Eye (tissue), 1 donor: ENCODE data around the gene FSIP2.

ENCODE experiments used
- DNase-seq: peaks from one replicate; pipeline ENCODE4 v3.0.0-alpha.2; 2015

FSIP2 gene, protein sequence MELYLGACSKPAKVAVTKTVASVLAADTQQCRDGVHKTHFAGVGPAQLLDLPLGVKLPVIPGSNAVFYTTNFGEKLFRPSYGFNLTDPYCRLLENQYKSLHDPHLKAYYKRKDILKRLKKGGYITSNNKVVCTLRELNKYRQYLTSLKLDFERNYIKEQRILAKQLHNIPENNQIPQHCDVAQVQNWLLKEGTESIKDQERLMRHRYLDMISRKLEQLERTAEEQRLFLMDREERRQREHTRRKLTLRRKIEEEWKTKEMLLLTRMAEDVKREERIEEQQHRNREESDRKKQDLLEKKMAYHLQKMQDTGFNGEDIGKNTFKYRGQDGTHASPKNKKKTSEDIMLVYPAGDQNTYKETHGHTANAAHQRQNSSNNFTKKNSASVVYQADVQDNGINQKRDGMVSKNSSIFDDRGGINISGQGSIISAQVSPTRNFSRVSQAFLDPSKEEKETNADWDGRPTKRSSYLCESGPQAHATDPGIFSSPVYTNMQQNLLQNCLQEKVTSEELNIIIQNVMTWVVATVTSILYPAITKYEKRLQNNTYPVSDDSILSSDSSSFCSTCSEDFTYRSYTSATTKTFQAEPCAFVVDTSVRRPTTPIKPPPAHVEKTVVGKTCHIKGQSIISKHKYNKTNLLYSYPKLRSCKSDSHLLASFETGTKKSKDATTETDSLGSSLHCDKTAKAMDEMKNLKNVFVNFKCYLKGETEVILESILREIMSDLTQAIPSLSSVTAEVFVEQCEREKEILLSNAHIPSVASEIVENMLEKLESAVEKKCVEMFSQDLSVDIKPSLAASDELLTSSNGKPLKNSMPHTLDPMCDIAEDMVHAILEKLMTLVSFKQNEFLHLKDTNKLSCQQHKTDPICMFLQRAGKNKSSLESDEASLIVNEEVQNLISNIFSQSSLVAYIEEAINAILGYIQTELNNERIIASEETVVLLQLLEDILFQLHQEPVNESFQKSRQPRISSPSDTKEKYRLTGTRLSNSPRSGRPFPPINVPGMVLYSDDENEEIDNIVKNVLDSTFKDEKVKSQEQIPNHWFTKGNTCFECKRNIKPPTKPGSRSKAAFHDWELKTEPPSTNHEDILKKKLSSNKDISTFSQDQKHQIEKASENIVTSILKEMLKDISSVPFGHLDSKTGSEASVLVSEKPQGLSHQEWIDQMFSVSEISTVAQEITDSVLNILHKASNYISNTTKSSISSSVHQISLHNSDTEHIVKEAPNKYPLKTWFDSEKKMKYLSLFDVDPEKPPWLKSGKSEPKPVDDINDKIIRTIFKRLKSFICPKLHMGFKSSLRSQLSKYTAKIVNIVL (N-terminal part only)

DNA sequence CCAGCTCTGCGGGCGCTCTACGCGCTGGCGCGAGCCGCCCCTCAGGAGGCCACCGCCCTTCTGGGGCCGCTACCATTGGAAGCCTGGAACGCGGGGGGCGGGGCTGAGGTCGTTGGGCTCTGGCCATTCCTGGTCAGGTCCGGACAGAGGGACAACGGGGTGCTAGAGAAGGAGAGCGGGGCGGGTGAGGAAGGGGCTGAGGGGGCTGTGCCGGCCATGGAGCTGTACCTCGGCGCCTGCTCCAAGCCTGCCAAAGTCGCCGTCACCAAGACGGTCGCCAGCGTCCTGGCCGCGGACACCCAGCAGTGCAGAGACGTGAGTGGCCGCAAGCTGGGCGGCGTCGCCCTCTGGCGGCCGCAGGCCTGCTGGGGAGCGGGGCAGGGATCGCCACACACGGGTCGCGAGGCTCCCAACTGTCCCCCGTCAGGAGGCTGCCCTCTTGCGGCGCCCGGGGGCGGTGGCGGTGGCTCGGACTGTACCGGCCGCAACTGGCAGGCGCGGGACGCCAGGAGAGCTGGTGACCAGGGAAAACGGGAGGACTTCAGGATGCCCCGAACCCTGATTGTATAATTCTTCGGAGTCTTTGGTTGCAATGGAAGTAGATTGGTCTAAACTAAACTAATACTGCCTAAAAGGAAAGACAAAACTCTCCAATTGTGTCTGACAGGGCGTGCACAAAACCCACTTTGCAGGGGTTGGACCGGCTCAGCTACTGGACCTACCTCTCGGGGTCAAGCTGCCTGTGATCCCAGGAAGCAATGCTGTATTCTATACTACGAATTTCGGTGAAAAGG, at the start of gene FSIP2:
FSIP2 (plus strand) TSS at position 126 of the 794 bp plus-strand sequence; CDS start at position 217, 91 bp downstream.
- DNase-seq, result peak; percentile 60

DNA sequence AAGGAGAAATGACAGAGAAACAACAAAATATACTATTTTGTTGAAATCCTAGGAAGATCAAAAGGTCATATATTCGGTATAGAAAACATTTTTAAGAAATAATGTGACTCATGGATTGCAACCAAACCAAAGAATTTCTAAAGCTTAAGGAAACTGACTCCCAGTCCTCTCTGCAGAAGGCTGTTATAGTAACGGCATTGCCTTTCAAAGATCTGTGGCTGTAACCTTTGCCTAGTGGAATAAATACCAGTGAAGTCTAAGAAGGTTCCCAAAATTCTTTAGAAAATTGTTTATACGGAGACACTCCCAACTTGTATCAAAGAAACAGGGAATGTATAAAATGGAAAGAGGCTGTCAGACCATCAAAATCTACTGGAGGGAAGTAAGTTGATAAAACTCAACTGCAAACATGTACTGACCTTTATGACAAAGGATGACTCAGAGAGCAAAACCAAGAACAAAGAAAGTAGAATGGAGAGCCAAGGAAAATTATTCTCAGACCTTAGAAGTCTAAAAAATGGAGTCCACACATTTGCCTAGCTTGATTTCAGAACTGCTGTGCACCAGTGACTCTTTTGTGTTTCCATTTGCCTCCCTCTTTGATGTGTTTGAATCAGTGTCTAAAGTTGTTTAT, 48.6 kb upstream of the FSIP2 start:
- no peak for DNase-seq

DNA sequence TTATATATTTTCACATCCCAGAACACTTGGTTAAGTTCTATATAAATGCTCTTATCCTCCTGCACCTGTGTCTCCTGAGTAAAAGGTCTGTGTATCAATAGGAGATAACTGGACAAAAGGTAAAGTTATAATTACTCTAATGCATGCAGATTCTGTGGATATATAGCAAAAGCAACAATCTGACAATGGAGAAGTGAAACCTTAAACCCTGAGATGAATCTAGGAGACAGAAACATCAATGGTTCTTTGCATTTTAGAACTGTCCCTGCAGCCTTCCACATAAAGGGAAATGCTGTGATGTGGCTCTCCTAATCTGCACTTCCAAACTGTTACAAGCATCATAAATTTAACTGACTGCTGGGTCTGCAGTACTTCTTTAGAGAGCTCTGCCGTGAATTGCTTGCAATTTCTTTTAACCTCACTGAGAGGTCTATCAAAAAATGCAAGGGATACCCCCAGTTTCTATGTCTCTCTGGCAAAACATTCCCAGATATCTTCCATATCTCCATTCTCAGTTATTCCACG, 42.8 kb upstream of the FSIP2 start:
- DNase-seq, result no peak

DNA sequence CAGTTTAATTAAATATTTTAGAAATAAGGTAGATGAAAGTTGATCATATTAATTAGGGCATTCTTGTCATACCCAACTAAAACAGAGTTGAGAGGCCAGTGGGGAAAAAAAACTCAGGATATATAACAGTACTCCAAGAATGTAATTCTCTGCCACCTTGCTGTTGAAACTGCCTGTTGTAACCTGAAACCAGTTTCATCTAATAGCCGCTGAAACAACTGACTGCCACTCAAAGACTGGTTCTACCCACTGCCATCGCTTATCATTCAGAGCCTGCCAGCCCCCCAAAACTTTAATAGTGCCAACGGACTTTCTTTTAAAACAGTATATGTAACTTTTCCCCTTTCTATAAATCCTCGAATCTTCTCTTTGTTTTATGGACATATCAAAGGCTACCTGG, 37.7 kb upstream of the FSIP2 start:
- DNase-seq, result no peak

DNA sequence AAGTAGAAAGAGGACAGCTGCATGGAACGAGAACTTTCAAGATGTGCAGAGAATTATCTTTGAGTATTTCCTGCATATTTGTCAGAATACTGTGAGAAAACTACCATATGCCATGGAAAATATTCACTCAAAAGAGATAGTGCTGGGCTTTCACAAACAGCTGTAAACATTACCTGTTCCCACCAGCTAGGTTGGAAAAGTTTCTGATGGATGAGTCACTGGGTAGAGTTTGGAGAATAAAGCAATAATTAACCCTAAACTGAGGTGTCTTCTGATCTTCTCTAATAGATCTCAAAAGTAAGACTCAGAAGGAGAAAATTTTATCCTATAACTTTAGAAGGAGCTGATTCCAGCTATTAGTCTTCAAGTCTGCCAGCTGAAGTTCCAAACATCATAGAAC, 3.9 kb upstream of the FSIP2 start:
- no peak for DNase-seq

DNA sequence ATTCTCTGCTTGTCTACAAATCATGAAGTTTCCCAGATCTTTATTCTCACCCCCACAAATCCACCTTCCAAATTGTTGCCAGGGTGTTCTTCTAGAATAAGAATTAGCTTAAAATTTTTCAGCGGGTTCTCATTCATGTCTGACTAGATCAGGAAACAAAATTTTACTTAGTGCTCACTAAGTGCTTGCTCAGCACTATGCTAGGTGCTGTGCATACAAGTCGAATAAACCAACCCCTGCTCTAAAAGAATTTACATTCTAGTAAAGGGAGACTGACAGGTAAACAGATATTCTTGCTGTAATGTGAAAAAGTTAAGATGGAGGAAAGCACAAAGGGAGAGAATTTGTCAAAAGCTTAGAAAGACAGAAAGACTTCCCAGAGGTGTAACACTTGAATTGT, 2.4 kb upstream of the FSIP2 start:
- DNase-seq, result no peak

DNA sequence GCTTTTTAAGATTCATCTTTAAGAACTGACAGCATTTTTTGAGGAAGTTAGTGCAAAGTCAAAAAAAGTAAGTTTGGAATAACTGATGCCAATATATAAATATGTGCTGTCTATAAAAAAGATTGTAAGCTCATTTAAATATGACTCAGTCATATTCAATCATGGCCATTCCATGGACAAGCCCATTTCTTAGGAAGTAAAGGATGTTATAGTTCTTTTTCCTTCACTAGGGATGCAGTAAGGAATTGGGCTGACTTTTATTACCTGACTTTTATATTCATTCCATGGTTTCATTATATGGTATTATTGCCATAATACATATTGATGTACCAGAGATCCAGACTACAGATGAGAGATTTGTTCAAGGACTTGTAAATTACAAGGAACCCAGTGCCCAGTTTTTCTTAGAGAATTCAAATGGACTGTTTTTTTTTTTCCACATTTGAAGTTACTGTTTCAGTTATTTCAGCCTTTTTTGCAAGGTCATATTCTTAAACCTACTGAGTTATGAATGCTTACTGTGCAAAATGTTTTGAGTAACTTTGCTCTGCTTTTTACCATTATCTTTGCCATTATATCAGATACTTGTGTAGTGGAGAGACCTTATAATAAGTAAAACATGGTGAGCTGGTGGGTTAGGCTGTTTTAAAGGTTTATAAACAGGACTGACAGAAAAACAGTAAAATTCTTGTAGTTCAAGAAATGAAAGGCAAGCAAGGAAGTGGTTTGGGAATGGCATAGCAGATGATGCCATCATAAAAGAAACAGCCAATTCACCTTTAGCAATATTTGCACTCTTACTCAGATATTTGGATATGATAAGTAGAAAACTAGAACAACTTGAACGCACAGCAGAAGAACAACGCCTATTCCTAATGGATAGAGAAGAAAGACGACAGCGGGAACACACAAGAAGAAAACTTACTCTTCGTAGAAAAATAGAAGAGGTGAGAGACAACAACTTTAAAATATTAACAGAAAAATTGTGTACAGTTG, 7.6 kb downstream of the FSIP2 start:
- no peak for DNase-seq

DNA sequence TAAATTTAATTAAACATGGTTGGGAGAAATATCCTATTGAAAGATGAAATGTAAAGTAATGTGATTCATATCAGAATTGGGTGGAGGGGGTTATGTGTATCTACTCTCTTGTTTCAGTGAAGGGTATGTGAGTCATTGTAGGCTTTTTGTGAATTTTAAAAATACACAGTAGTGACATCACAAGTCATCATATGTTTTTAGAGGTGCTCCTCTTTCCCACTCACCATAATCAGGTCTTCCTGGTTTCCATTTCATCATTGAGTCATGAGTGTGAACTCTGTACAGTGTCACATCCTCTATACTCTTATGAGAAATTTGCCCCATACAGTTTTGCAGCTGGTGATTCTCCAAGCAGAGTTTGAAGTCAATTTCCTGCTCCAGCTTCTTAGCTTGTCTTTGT, 18.8 kb downstream of the FSIP2 start:
- no peak for DNase-seq

DNA sequence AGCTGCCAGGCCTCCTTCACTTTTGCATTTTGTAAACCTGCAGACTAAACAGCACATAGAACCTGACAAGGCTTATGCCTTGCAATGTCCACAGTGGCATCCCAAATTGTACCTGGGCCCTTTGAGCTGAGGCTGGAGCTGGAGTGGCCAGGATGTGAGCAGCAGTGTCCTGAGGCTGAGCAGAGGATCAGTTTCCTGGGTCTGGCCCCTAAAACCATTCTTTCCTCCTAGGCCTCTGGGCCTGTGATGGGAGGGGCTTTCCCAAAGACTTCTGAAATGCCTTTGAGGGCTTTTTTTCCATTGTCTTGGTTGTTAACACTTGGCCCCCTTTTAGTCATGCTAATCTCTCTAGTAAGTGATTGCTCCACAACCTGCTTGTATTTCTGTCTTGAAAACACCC, 32.8 kb downstream of the FSIP2 start:
- no peak for DNase-seq

DNA sequence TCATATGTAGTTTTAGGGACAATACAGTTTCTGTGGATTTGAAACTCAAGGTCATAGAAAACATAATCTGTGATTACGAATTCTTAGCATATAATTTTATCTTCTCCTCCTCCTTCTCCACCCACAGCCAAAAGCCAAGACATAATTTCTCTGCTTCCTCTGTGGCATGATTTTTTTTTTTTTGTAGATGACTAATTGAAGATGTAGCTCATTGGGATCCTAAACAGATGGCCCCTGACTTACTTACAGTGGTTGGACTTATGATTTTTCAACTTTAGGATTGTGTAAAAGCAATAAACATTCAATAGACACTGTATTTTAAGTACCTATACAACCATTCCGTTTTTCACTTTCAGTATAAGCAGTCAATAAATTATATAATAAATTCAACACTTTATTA, 42.3 kb downstream of the FSIP2 start:
- no peak for DNase-seq

DNA sequence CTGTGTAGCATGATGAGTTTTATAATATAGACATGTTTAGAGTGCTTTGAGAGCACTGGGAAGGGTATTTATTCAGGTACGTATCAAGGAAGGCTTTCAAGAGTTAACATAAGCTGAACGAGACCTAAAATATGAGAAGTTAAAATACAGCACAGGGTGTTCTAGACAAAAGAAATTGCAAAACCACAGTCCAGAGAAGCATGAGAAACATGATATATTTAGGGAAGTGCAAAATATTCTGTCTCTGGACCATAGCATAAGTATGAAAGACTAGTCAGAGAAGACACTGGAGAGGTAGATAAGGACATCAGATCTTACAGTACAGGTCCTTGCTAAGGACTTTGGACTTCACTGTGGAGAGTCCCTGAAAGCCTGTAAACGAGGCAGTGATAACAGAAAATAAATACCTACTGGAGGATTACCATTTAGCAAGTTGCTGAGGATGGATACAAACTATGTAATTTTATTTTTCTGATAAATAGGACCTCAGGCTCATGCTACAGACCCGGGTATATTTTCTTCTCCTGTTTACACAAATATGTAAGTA, 43.7 kb downstream of the FSIP2 start:
- DNase-seq, result no peak

DNA sequence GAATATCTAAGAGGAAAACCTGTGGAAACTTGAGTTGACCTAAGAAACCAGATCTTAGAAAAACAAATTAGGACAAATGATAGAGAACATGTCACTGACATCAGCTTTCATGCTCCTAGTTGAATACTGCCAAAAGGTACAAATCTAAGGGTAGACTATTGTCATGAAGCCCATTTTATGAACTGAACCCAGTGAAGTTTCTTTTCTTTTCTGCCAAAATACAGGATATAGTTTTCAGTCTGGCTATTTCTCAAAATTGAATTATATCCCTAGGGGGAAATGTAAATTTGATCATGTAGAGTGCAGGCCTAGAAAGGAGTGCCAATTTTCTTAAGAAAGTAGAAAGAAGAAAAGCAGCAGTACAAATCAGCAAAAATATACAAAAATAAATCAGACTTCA, 46.6 kb downstream of the FSIP2 start:
- peak; percentile 1 for DNase-seq

DNA sequence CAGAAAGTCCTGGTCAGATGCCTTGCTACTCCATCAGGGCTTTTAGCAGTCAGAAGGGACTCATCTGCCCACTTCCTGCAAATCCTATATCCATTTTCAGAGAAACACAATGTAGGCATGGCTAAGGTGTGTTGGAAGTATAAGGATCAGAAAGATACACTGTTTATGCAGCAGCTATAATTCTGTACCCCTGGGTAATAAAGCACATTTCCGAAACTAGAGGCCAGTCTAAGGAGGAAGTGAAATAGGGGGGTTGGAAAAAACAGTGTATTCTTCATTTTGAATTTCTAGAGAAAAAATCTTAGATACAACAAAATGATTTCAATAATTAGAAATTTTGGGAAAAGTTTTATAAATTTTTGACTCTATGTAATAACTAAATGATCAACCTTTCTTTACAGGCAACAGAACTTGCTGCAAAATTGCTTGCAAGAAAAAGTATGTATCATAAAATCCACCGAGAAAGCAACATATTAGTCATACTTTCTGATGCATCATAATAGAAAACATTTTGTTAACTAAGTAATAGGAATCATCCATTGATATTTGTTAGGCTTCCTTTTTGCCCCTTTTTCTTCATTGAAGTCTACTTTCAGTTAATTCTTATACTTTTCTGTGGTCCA, 47.4 kb downstream of the FSIP2 start:
- DNase-seq, result no peak

DNA sequence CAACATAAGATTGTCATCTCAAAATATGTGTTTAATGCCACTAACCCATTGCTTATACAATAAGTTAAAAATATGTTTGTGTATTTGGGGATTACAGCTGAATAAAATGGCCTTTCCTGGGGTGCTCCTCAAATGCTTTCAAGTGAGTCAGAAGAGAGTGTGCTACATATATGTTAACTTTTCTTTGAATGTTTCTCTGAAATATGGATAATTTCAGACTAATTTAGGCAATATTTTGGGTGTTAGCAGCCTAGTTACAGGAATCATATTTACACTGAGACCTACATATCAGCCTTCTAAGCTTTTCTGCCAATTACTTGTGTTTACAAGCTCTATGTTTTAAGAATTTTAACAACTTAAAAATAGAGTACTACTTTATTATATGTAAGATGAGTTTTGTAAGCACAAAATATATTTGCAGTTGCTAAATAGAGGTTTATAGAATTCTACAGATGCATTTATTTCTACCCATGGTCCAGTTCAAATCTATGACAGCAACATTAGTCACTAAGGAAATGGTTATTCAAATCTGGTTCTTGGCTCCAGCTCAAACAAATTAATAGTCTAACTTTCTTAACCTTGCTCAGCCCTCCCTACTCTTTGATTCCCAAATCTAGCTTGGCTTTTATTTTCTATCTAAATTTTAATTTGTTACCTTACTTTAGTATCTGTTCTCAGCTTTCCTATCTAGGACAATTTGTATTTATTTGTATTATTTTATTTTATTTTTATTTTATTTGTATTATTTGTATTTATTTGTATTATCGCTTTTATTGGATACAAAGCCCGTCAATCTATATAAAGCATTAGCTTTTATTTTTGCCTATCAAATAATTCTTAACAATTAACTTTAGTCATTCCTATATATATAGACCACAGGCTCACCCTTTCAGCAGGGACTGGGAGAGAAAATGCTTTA, 48.9 kb downstream of the FSIP2 start:
- DNase-seq, result no peak

DNA sequence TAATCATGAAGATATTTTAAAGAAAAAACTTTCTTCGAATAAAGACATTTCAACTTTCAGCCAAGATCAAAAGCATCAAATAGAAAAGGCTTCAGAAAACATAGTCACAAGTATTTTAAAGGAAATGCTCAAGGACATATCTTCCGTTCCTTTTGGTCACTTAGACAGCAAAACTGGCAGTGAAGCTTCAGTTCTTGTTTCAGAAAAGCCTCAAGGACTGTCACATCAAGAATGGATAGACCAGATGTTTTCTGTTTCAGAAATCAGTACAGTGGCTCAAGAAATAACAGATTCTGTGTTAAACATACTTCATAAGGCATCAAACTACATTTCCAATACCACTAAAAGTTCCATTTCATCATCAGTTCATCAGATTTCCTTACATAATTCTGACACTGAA, 51.8 kb downstream of the FSIP2 start:
- DNase-seq, result no peak

DNA sequence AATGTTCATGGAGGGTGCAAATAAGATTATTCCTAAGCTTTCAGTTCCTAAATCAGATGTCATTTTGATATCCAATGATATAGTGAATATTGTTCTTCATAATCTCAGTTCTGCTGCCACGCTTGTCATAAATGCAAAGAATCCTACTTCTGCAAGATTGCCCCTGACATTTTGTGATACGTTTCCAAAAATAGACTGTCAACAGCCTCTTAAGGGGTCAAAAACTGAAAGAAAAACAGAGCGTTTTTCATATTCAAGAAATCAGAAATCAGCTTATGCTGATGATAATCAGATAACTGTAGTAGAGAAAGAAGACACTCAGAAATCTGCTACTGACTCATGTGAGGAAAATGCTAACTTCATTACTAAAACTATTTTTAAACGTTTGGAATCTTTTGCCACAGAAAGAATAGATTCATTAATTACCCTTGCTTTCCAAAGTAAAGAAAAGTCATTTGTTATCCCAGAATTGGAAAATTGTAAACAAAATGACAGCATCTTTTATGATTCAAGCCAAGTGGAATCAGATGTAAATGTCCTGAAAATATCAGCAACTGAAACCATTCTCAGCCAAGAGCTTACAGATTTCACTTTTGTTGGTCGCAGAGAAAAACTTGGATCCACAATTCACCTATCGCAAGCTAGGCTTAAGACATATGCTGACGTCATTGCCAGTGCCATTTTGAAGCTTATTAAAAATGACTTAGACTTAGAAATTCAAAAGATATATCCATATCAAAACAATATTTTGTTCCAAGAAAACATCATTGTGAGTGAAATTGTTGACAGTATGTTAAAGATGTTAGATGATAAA, 55.1 kb downstream of the FSIP2 start:
- DNase-seq, result no peak

DNA sequence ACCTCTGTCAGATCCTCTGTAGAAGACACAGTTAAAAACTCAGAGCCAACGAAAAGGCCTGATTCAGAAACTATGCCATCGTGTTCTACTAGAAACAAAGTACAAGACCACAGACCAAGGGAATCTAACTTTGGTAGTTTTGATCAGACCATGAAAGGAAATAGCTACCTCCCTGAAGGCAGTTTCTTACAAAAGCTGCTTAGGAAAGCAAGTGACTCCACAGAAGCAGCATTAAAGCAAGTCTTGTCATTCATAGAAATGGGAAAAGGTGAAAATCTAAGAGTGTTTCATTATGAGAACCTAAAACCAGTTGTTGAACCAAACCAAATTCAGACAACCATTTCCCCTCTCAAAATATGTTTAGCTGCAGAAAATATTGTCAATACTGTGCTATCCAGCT, 58.2 kb downstream of the FSIP2 start:
- no peak for DNase-seq
